Frontal cortex (tissue), 4 donors: ENCODE measurements around the gene EYA2. TPM values are rescaled to one million over a fixed set of nuclear protein-coding genes. Genes with fewer than 3 reads are reported as not detected.

Experiments used
- DNase-seq, 2 donors: peaks; one replicate each; pipeline ENCODE4 v3.0.0; 2012; ENCODE audit warnings: low spot score in 2 of 2
- FAIRE-seq: peaks from 2 replicates; lab custom pipeline; 2012; peaks lifted over from hg19 to GRCh38; lab: Jason Lieb, UNC
- total RNA-seq: library from RNA; depleted of rRNA; stranded (reverse); fragments of >200 nt; gene quantifications from one replicate; pipeline ENCODE4 v1.2.3, GENCODE V29; 2014
- donor health status: control.
- donor health status: control.
- donor health status: control.

Gene EYA2
- total RNA-seq, 1 donor from 2014 or later = 2.4 TPM

GRCh38 chr20:47049771-47050170 is 155.1 kb downstream of the EYA2 start:
- DNase-seq (no peak), FAIRE-seq (no peak)

DNA sequence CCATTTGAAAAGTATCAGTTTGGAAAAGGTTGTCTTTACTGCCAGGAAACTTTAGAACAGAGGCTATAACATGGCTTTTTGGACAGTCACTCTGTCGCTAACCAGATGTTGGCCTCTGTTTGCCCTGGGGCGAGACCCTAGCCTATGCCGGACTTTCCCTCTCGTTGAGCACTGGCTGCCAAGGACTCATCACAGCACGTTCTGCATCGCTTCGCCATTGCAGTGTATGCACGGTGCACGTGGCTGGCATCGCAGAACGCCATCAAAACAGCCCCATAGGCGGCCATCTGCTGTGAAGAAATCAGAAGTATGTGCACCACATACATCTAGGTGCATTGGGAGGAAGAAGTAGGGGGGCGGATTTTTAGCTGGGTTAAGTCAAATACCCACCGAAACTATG is 156.4 kb downstream of the EYA2 start:
- FAIRE-seq (no peak), DNase-seq (no peak)

DNA sequence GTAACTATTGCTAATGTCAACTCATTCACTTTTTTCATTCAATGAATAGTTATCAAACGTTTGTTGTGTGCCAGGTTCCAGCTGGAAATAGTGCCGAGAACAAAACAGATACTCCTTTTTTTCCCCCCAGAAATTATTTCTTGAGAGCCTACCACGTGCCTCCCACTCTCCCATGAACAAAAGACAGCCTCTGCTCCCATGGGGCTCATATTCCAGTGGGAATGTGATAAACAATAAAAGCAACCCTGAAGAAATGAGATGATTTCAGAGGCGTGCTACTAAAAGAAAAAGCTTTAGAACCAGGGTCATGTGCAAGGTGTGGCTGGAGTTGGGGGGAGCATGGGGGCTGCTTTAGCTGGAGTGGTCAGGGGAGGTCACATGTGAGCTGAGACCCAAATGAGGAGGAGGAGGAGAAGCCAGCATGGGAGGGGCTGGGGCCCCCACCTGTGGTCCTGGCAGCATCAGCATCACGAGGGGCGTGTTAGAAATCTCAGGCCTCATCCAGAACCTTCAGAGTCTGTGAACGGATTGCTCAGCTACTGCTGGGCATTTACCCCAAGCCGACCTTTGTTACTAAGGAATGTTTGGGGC is 157.4 kb downstream of the EYA2 start:
- FAIRE-seq (no peak), DNase-seq (peak in 1 of 2 donors; percentile 17)

DNA sequence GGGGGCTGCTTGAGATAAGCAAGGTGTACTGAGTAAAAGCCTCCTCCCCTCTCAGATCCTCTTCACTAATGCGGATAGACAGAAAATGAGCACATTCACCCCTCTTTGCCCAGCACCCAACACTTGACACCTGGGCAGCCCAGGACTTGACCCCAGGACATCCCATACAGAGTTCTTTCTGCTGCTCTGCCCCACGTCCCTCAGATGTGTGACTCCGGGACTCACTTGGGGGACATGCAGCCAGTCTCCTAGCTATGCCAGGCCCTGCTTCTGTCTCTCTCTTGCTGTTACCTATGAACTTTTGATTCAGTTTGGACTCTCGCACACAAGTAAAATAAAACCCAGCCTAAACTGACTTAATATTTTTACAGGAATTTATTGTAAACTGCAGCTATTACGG is 159.9 kb downstream of the EYA2 start:
- FAIRE-seq = no peak
- DNase-seq = no peak

- FAIRE-seq (no peak), DNase-seq (no peak)
Measured at GRCh38 chr20:47054945-47055344, 160.3 kb downstream of the EYA2 start.

- DNase-seq (no peak), FAIRE-seq (no peak)
Measured at GRCh38 chr20:47055699-47056369, 161.2 kb downstream of the EYA2 start.

DNA sequence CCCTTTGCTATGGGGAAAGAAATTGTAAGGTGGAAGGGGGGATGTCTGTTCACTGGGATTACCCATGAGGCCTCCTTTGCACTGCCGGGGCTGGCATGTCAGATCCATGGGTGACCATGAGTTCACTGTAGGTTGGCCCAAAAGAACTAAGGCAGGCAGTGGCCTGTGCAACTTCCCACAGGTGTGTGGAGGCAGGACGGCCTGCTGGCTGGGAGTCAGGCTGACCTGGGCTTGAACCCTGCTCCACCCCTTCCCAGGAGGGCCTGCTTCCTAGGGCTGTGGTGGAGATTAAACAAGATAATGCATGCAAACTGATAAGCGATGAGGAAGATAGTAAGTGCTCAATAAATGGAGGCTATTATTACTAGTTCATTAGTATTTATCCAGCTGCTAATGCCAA is 163.0 kb downstream of the EYA2 start:
- FAIRE-seq = no peak
- no peak for DNase-seq

DNA sequence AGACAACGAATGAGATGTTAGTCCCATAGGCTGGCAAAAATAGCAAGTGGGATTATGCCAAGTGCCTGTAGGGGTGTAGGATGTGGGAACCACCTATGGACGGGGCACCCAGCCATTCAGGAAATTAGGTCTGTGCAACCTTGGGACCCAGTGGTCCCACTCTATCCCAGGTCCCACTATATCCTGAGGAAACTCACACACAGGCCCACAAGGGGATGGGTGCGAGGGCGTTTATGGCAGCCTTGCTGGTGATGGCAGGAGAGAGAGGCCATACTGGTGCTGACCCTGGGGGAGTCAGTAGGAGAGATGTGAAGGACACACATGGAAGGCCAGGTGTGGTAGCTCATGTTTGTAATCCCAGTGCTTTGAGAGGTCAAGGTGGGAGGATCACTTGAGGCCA is 163.6 kb downstream of the EYA2 start:
- no peak for FAIRE-seq
- no peak for DNase-seq

GRCh38 chr20:47059536-47059935 is 164.9 kb downstream of the EYA2 start:
- FAIRE-seq (no peak), DNase-seq (no peak)

DNA sequence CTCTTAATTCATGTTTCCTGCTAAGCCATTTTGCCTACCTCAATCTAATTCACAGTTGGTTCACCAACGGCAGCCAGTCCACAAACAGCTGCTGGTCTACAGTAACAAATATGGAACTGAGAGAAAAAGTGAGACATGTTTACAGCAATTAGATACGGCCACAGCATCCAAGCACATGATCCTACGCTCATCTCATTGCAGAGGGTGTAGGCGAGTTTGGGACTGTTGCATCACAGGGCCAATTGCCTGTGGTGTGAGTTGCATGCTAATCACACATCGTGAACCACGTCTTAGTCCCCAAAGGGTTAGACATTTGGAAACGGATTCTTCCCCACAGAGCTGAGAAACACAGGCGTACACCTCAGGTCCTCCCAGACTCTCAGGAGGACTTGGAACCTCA is 166.9 kb downstream of the EYA2 start:
- DNase-seq (no peak), FAIRE-seq (no peak)

DNA sequence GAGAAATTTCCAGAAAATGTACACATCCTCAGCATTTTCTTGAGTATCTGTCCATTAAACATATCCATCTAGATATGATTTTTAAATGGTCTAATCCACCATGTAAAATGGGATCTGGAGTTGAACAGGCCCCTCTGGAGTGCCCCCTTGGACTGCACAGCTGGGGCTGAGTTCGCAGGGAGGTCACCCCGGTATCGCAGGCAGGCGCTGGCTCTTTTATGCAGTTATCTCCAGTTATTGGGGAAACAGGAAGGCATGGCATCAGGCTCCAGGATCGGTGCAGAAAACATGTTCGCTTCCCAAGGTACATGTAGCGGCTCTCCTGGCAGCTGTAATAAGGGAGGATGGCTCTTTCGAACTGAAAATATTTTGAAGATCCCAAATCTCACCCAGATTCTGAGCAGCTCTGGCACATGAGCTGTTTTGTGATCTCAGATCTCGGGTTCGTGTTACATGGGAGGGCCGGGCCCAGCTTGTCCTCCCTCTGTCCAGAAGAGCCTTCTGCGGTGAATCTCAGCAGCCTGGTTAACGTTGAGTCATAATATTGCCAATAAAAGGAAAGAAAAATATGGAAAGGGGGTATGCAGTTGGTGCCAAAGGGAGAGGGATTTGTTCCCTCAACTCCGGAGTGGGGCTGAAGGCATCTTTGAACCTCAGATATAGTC is 167.7 kb downstream of the EYA2 start:
- FAIRE-seq (no peak), DNase-seq (no peak)

DNA sequence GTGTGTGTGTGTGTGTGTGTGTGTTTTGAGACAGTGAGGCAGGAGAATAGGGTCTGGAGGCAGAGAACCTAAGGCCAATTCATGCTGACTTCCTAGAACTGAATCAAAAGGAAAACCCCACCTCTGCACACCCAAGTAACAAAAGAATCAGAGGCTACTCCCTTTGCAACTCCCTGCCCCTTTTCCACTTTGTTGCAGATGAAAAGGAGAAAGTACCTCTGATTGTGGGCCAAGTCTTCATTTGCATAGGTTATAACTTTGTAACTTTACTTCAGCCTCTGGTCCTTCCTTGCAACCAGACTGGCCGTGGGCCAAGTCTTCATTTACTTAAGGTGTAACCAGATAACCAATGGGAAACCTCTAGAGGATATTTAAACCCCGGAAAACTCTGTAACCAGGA is 168.8 kb downstream of the EYA2 start:
- FAIRE-seq (no peak), DNase-seq (no peak)

- FAIRE-seq (no peak), DNase-seq (no peak)
Measured at GRCh38 chr20:47063808-47064207, 169.2 kb downstream of the EYA2 start.

DNA sequence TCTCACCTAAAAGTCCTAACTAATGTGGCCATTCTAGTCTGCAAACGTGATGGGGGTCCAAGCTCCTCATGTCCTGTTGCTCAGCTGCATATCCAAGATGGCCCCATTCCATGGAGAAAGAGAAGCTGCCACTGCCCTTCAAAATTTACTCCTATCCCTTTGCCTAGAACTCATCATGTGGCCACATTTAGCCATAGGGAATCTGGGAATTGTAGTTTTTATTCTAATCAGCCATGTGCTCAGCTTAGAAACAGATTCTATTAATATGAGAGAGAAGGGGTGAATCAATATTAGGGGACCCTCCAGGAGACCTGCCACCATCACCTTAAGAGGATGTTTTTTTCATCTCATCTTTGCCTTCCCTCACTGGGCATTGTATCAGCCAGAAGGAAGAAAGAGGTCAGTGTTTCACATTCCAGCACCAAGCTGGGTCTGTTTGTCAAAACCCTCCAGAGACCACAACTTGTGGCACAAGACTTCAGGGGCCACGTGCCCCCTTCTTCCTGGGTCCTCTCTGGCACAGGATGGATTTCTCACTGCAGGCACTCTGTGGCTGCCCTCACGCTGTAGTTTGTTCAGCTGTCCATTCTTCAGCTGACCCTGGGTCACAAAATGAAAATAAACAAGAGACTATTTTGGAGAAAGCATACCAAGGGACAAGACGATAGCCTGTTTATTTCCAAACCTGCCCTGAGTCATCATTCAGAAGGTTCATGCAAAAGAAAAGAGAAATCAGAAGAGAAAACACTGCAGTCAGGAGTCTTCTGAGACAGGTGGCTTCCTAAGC is 172.0 kb downstream of the EYA2 start:
- DNase-seq (no peak), FAIRE-seq (no peak)

- FAIRE-seq (no peak), DNase-seq (no peak)
Measured at GRCh38 chr20:47067776-47068175, 173.1 kb downstream of the EYA2 start.

GRCh38 chr20:47070176-47070575 is 175.5 kb downstream of the EYA2 start:
- FAIRE-seq = no peak

DNA sequence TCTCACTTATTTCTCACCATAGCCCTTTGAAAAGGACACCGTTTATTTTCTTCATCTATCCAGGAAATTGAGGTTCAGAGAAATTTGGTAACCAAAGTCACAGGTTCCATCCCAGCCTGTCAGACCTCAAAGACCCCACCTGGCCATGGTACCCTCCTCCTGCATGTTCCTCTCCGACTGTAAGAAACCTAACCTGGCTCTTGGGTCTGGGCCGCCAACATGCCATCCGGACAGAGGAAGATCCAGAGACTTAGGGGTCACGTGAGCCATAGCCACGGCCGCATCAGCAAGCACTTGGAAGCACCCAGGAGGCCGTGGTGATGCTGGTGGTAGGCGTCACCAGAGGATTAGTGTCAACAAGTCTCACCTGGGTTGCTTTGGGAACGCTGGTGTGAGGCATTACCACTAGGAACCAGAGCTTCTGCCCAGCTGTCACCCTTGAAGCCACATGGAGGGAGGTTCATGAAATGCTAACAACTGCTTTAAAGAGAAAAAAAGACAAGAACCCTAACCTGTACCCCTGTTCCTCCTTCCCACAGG is 177.1 kb downstream of the EYA2 start:
- FAIRE-seq = no peak
- no peak for DNase-seq

More at GRCh38 chr20:47070176-47070575, 175.5 kb downstream of the EYA2 start:
- DNase-seq = no peak

DNA sequence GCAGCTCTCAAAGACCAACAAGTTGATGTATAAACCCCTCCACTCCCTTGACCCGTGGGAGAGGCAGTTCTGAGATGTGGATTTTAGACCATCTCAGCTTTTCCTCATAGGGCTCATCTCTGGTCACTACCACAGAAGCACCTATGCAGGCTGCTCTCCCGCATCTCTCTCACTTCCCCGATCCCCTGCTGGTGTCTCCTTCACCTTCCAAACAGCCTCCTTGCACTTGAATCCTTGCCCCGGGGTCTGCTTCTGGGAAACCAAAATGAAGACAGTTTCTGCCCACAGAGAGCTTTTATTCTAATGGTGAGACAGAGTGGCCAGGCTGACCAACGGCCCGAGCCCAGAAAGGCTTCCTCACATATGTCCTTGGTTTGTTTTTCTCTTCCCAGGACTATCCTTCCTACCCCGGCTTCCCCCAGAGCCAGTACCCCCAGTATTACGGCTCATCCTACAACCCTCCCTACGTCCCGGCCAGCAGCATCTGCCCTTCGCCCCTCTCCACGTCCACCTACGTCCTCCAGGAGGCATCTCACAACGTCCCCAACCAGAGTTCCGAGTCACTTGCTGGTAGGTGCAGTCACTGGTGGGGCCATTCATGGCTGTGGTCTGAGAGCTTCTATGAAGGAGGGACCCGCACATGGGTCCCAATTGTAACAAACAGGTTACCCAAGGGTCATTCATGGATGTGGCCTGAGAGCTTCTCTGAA is 179.3 kb downstream of the EYA2 start:
- DNase-seq (no peak), FAIRE-seq (no peak)

GRCh38 chr20:47075263-47075662 is 180.6 kb downstream of the EYA2 start:
- FAIRE-seq (no peak), DNase-seq (no peak)

DNA sequence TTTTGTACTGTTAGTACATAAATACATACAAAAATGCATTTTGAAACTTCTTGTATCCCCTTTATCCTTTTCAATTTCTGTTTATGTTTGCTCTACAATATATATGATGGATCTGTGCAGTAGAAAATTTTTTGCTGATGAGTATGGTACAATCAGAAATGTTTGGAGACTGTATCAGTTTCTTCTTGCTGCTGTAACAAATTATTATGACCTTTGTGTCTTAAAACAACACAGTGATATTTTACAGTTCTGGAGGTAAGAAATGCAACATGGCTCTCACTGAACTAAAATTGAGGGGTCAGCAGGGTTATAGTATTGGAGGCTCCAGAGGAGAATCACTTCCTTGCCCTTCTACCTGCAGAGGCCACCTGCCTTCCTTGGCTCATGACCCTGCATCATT is 184.4 kb downstream of the EYA2 start:
- DNase-seq (no peak), FAIRE-seq (no peak)
